Measurements from ENCODE around the gene MFSD6L.
A peak's percentile ranks its signal among the peaks of the same experiment; 100 is the strongest.

MFSD6L gene

GRCh38 chr17:8803531-8804420, 4.6 kb upstream of the MFSD6L start:
- H3K79me2 ChIP-seq (ENCODE audit: insufficient read depth, low read length), result no peaks in the 10 kb centered on the region
- H3K9me2 ChIP-seq (replicated peaks; ENCODE audit: low read depth, low read length), result no peaks in the 10 kb centered on the region
- H3K9ac ChIP-seq (ENCODE audit: low read depth, low read length, poor library complexity, severe bottlenecking), result no peak overlapping the region
- no peak overlapping the region for H3K4me2 ChIP-seq (ENCODE audit: low read depth, low read length, poor library complexity, severe bottlenecking)
- no peaks in the 10 kb centered on the region for H4K20me1 ChIP-seq (ENCODE audit: insufficient read depth, low read length, poor library complexity, severe bottlenecking)
- no peak overlapping the region for H2AFZ ChIP-seq (ENCODE audit: low read length)
- peaks cover 39% of the 10 kb centered on the region; the same call in 1 of the 2 replicates for H3K36me3 ChIP-seq (ENCODE audit: insufficient read depth, low read length)
- H3K4me3 ChIP-seq (ENCODE audit: low read length, poor library complexity, severe bottlenecking), result no peak overlapping the region
- H3K9me3 ChIP-seq (ENCODE audit: insufficient read depth, low read depth, low read length), result no peaks in the 10 kb centered on the region
- no peaks in the 10 kb centered on the region for H3K4me1 ChIP-seq (ENCODE audit: insufficient read depth, low read length, poor library complexity, severe bottlenecking)
- no peaks in the 10 kb centered on the region for H3K27me3 ChIP-seq (ENCODE audit: insufficient read depth, low read length, poor library complexity, severe bottlenecking)
- H3F3A ChIP-seq (ENCODE audit: low read depth), result no peaks in the 10 kb centered on the region
- peak; percentile 36 for TF ChIP-seq CTCF (conservative IDR thresholded peaks at IDR 0.05; ENCODE audit: low read length)
- no peak for TF ChIP-seq EZH2phosphoT487 (IDR thresholded peaks at IDR 0.05; ENCODE audit: borderline replicate concordance)

GRCh38 chr17:8801135-8801840, 2.1 kb upstream of the MFSD6L start:
- no peaks in the 10 kb centered on the region for H3K4me1 ChIP-seq (ENCODE audit: insufficient read depth, low read length, poor library complexity, severe bottlenecking)
- H3K4me3 ChIP-seq (ENCODE audit: low read length, poor library complexity, severe bottlenecking), result no peak overlapping the region
- H3K27me3 ChIP-seq (ENCODE audit: insufficient read depth, low read length, poor library complexity, severe bottlenecking), result no peaks in the 10 kb centered on the region

GRCh38 chr17:8800656-8801055, 1.5 kb upstream of the MFSD6L start:
- no peaks in the 10 kb centered on the region for H3K27me3 ChIP-seq (ENCODE audit: insufficient read depth, low read length, poor library complexity, severe bottlenecking)
- H3K4me3 ChIP-seq (ENCODE audit: low read length, poor library complexity, severe bottlenecking), result no peak overlapping the region
- no peaks in the 10 kb centered on the region for H3K9me2 ChIP-seq (replicated peaks; ENCODE audit: low read depth, low read length)
- no peaks in the 10 kb centered on the region for H3K9me3 ChIP-seq (ENCODE audit: insufficient read depth, low read depth, low read length)
- no peak overlapping the region for H3K4me2 ChIP-seq (ENCODE audit: low read depth, low read length, poor library complexity, severe bottlenecking)
- no peak overlapping the region for H3K9ac ChIP-seq (ENCODE audit: low read depth, low read length, poor library complexity, severe bottlenecking)
- peaks cover 29% of the 10 kb centered on the region; the same call in 1 of the 2 replicates for H3K36me3 ChIP-seq (ENCODE audit: insufficient read depth, low read length)
- H4K20me1 ChIP-seq (ENCODE audit: insufficient read depth, low read length, poor library complexity, severe bottlenecking), result no peaks in the 10 kb centered on the region
- H3F3A ChIP-seq (ENCODE audit: low read depth), result no peaks in the 10 kb centered on the region
- no peaks in the 10 kb centered on the region for H3K4me1 ChIP-seq (ENCODE audit: insufficient read depth, low read length, poor library complexity, severe bottlenecking)
- no peaks in the 10 kb centered on the region for H3K79me2 ChIP-seq (ENCODE audit: insufficient read depth, low read length)
- no peak for TF ChIP-seq CTCF (conservative IDR thresholded peaks at IDR 0.05; ENCODE audit: low read length)
- TF ChIP-seq EZH2phosphoT487 (IDR thresholded peaks at IDR 0.05; ENCODE audit: borderline replicate concordance), result no peak
- H2AFZ ChIP-seq (ENCODE audit: low read length), result no peak overlapping the region

More at GRCh38 chr17:8801135-8801840, 2.1 kb upstream of the MFSD6L start:
- TF ChIP-seq CTCF (conservative IDR thresholded peaks at IDR 0.05; ENCODE audit: low read length), result no peak
- no peak for TF ChIP-seq EZH2phosphoT487 (IDR thresholded peaks at IDR 0.05; ENCODE audit: borderline replicate concordance)
- Histone ChIP-seq H3K36me3 (ENCODE audit: insufficient read depth, low read length) (peaks cover 29% of the 10 kb centered on the region; the same call in 1 of the 2 replicates), H3K9me3 (ENCODE audit: insufficient read depth, low read depth, low read length) (no peaks in the 10 kb centered on the region), H3K79me2 (ENCODE audit: insufficient read depth, low read length) (no peaks in the 10 kb centered on the region), H3K4me2 (ENCODE audit: low read depth, low read length, poor library complexity, severe bottlenecking) (no peak overlapping the region), H3K9me2 (replicated peaks; ENCODE audit: low read depth, low read length) (no peaks in the 10 kb centered on the region), H3K9ac (ENCODE audit: low read depth, low read length, poor library complexity, severe bottlenecking) (no peak overlapping the region), H4K20me1 (ENCODE audit: insufficient read depth, low read length, poor library complexity, severe bottlenecking) (no peaks in the 10 kb centered on the region), H2AFZ (ENCODE audit: low read length) (no peak overlapping the region), H3F3A (ENCODE audit: low read depth) (no peaks in the 10 kb centered on the region)

Measured in Loucy (cell line).